Effector CD8-positive, alpha-beta T cell (primary cell): ENCODE results near the gene CSNK1D.
"Not testable (repeated sequence)": the region's sequence is repeated elsewhere in the genome, so short reads cannot be mapped to it uniquely, and the experiment has no call there.

Experiments
- DNase-seq: peaks from one replicate; lab custom pipeline; 2025; lab: John Stamatoyannopoulos, UW

The CSNK1D gene

DNA sequence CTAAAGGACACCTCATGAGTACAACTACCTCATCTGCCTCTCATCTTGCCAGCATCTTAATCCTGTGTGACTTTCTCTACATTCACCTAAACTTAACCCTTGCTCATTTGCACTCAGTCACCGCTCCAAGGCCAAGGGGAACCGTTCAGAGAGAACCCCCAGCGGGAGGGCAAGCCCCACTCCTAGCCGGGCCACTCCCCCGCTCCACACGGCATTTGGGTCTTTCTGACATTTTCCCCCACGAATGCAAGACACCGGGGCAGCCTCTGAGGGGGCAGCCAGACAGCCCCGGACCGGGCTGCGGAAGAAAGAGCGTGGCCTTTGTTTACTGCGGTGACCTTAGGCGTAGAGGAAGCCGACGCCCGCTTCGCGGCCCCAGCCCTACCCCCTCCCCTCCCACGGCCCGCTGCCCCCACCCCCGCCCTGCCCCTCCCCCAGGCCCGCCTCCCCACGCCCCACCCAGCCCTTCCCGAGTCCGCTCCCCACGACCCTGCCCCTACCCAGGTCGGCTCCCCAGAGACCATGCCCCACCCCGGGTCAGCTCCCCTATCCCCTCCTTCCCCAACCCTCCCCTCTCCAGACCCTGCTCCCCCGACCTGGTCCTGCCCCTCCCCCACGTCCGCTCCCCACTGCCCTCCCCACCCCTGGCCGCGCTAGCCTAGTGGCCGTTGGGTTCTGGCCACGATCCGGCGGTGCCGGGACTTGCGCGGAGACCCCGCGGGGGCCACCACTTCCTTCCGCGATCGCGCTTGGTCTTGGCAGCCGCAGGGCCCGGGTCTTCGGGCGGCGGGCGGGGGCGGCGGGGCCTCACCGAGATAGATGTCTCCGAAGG is 789 bp downstream of the CSNK1D start:
- DNase-seq: peak; percentile 23

DNA sequence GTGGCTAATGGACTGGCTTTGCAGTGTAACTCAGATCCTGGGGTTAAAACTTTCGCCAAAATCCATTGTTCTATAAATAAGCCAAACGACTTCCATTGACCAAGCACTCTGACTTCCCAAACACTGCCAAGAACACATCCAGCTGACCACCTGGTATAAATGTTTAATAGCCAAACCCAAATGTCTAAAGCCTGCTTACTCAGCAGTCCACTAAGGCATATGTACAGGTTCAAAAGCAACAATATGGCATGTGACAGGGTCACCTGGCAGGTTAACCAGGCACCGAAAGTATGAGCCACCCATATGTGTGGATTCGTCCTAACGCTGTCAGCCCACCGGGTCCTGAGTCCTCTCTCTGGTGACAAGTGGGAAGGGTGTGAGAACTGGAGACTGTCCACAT is 2.1 kb downstream of the CSNK1D start:
- DNase-seq: no peak

DNA sequence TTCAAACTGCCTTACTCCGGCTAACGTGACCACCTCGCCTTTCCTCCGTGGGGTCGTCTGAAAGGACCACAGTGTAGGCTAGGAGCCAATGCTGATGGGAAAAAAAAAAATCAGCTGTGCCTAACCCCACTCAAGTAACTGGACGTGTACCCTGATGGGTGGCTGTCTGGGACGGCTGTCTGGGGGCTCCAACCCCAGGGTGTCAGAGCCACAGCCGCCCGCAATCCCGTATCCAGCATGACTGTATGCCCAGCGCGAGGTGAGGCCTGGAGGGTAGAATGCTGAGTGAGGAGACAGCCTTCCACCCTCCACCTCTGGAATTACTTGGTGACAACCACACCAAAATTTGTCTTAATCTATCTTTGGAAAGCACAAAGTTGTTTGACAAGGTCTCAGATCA is 2.8 kb downstream of the CSNK1D start:
- no peak for DNase-seq

- no peak for DNase-seq
Measured at GRCh38 chr17:82269882-82270500, 3.5 kb downstream of the CSNK1D start.

DNA sequence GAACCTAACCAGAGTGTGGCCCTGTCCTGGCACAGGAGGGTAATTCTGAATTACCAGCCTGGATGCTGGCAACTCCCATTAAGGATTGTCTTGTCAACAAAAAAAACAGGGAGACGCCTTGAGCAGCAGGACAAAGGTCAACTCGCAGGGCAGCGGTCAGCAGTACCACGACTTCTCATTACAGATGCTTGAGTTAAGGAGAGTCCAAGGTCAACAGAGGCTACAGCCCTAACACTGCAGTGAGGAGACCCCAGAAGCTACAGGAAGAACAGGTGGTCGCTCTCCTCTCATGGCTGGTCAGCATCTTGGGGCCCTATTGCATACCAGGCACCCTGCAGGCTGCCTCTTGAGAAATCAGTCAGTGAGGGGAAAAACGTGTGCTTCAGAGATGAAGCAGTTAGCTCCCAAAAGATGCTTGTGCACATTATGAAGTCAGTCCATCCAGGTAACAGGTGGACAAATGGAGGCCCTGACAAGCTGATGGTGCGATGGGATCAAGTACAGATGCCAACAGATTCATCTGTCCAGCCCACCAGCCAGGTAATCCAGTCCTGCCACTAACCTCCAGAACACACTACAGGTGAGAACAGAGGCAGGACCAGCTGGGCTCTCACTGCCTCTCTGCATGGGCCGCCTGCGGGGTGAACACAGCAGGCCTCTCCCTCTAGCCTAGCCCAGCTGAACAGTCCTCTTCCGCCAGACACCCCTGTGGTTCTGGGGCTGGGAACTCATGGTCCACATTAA is 4.2 kb downstream of the CSNK1D start:
- DNase-seq: no peak

- DNase-seq: no peak
Measured at GRCh38 chr17:82267575-82268379, 5.7 kb downstream of the CSNK1D start.

GRCh38 chr17:82266142-82266541 is 7.4 kb downstream of the CSNK1D start:
- DNase-seq: no peak

GRCh38 chr17:82263641-82264040 is 9.9 kb downstream of the CSNK1D start:
- no peak for DNase-seq

GRCh38 chr17:82262344-82262743 is 11.2 kb downstream of the CSNK1D start:
- no peak for DNase-seq

GRCh38 chr17:82259972-82260961 is 13.2 kb downstream of the CSNK1D start:
- DNase-seq: not testable (repeated sequence)

DNA sequence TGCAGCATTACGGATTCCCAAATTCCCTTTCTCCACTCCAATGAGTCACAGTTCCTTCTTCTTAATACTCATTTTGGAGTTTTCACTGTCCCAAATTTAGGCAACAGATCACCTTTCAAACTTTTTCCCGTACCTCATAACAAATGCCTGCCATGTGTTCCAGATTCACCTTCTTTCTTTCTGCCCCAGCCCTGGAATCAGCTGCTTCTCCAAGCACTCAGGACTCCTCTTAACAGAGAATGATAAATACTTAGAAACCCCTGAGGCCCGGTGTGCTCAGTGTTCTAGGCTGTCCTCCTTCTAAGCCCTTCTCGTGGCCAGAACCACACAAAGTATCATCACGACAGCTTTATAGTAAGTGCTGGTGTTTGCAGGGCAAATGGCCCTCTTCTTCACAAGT is 14.9 kb downstream of the CSNK1D start:
- DNase-seq: no peak

- peak; percentile 30 for DNase-seq
Measured at GRCh38 chr17:82257473-82257872, 16.0 kb downstream of the CSNK1D start.

GRCh38 chr17:82256242-82256885 is 17.1 kb downstream of the CSNK1D start:
- no peak for DNase-seq

DNA sequence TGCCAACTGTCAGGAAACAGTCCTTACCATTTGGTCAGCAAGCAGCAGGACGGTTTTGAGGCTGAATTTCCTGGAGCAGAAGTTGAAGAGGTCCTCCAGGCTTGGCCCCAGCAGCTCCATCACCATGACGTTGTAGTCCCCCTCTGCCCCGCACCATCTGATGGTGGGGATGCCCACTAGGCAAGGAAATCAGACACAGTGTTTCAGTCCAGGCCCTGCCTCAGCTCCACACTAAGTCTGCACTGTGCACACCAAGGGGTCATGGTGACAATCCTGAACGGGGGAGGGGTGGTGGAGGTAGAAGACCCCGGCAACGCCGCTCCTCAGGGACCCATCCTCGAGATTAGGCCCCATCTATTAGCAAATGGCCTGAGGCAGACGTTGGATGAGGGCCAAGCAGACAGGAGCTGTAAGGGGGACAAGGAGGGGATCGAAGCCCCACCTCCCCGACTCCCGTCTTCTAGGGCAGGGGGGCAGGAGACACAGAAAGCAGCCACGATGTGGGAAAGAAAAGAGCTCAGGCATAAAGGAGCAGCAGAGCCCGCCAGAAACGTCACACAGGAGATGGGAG is 18.0 kb downstream of the CSNK1D start:
- DNase-seq: no peak

GRCh38 chr17:82254746-82255145 is 18.8 kb downstream of the CSNK1D start:
- not testable (repeated sequence) for DNase-seq

GRCh38 chr17:82254096-82254495 is 19.4 kb downstream of the CSNK1D start:
- not testable (repeated sequence) for DNase-seq

GRCh38 chr17:82253179-82253544 is 20.3 kb downstream of the CSNK1D start:
- DNase-seq: no peak

DNA sequence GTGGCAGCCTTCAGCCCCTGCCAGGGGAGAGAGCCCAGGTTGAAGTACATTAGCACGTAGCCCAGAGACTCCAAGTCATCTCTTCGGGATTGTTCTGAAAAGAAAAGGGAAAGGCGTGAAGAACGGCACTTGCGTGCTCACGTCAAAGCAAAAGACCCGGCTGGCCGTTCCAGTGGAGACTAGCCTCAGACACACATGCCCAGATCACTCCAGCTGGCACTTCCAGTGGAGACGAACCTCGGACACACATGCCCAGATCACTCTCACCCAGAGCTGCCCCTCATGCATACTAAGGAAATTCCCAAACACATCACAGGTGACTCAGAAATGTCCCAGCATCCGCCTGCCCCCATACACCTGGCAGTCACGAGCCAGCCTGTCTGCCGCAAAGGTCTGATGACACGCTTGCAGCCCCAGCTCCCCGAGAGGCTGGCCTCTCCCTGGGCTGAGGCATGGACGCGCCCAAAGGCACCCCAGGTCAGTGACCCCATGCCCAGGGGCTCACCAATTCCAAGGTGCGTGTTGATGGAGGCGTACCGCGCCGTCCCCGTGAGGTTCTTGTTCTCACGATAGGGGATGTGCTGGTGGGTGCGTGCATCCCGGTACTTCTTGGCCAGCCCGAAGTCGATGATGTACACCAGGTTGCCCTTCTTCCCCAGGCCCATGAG is 20.9 kb downstream of the CSNK1D start:
- no peak for DNase-seq

- DNase-seq: no peak
Measured at GRCh38 chr17:82250868-82251500, 22.5 kb downstream of the CSNK1D start.
